H7 (cell line): ENCODE measurements around the gene ZNF462. TPM values are rescaled to one million over a fixed set of nuclear protein-coding genes. Genes with fewer than 3 reads are reported as not detected.

Experiments
- DNase-seq: peaks from one replicate; pipeline ENCODE4 v3.0.0; 2012
- H3K27me3 ChIP-seq: 2 replicates; pipeline ENCODE4 v1.6.0; 2011; ENCODE audit warnings: mild to moderate bottlenecking, low read length; ENCODE audit not compliant: control insufficient read depth, insufficient read depth
- H3K36me3 ChIP-seq: replicated peaks from 2 replicates; pipeline ENCODE4 v1.5.1; 2011; ENCODE audit warnings: low read length; ENCODE audit not compliant: control insufficient read depth, insufficient read depth
- H3K4me3 ChIP-seq: 2 replicates; pipeline ENCODE4 v1.5.1; 2011; ENCODE audit warnings: low read depth, mild to moderate bottlenecking, control low read depth, low read length, moderate library complexity; ENCODE audit not compliant: insufficient read depth
- total RNA-seq: library from RNA; depleted of rRNA; stranded (reverse); fragments of >200 nt; shearing (Covaris generic); gene quantifications from 2 replicates; pipeline ENCODE4 v1.2.3, GENCODE V29; 2014

Gene ZNF462
- total RNA-seq, 1 experiment from 2014 or later: 34.7 TPM

GRCh38 chr9:107033966-107034365, 171.0 kb downstream of the ZNF462 start:
- Histone ChIP-seq H3K4me3 (no peak overlapping the region), H3K27me3 (no peaks in the 10 kb centered on the region), H3K36me3 (no peaks in the 10 kb centered on the region)
- no peak for DNase-seq

- H3K27me3 ChIP-seq: no peaks in the 10 kb centered on the region
- no peaks in the 10 kb centered on the region for H3K36me3 ChIP-seq
- no peak for DNase-seq
- H3K4me3 ChIP-seq: no peak overlapping the region
Observed at GRCh38 chr9:107034831-107035230, 171.9 kb downstream of the ZNF462 start.

- Histone ChIP-seq H3K4me3 (no peak overlapping the region), H3K36me3 (no peaks in the 10 kb centered on the region), H3K27me3 (no peaks in the 10 kb centered on the region)
- DNase-seq: no peak
Observed at GRCh38 chr9:107036367-107036766, 173.4 kb downstream of the ZNF462 start.

- H3K36me3 ChIP-seq: no peaks in the 10 kb centered on the region
- H3K27me3 ChIP-seq: no peaks in the 10 kb centered on the region
- no peak for DNase-seq
- no peak overlapping the region for H3K4me3 ChIP-seq
Observed at GRCh38 chr9:107039542-107039941, 176.6 kb downstream of the ZNF462 start.

- H3K27me3 ChIP-seq: no peaks in the 10 kb centered on the region
- H3K4me3 ChIP-seq: no peak overlapping the region
- no peak for DNase-seq
- no peaks in the 10 kb centered on the region for H3K36me3 ChIP-seq
Observed at GRCh38 chr9:107042606-107043005, 179.6 kb downstream of the ZNF462 start.

- H3K4me3 ChIP-seq: no peak overlapping the region
- H3K36me3 ChIP-seq: no peaks in the 10 kb centered on the region
- no peaks in the 10 kb centered on the region for H3K27me3 ChIP-seq
- DNase-seq: peak; percentile 22
Observed at GRCh38 chr9:107043886-107044285, 180.9 kb downstream of the ZNF462 start.

- H3K27me3 ChIP-seq: no peaks in the 10 kb centered on the region
- DNase-seq: no peak
- H3K36me3 ChIP-seq: no peaks in the 10 kb centered on the region
- no peak overlapping the region for H3K4me3 ChIP-seq
Observed at GRCh38 chr9:107044872-107045271, 181.9 kb downstream of the ZNF462 start.

- DNase-seq: no peak
- H3K4me3 ChIP-seq: no peak overlapping the region
- no peaks in the 10 kb centered on the region for H3K27me3 ChIP-seq
- H3K36me3 ChIP-seq: no peaks in the 10 kb centered on the region
Observed at GRCh38 chr9:107046692-107047091, 183.7 kb downstream of the ZNF462 start.

- DNase-seq: peak; percentile 16
- H3K4me3 ChIP-seq: no peak overlapping the region
- no peaks in the 10 kb centered on the region for H3K27me3 ChIP-seq
- H3K36me3 ChIP-seq: no peaks in the 10 kb centered on the region
Observed at GRCh38 chr9:107049046-107049802, 186.3 kb downstream of the ZNF462 start.

- no peaks in the 10 kb centered on the region for H3K36me3 ChIP-seq
- no peaks in the 10 kb centered on the region for H3K27me3 ChIP-seq
- H3K4me3 ChIP-seq: no peak overlapping the region
- DNase-seq: peak; percentile 19
Observed at GRCh38 chr9:107049803-107050184, 186.8 kb downstream of the ZNF462 start.

- DNase-seq: no peak
- H3K36me3 ChIP-seq: no peaks in the 10 kb centered on the region
- H3K4me3 ChIP-seq: no peak overlapping the region
- H3K27me3 ChIP-seq: no peaks in the 10 kb centered on the region
Observed at GRCh38 chr9:107051392-107051791, 188.4 kb downstream of the ZNF462 start.

GRCh38 chr9:107054146-107054545, 191.2 kb downstream of the ZNF462 start:
- no peaks in the 10 kb centered on the region for H3K27me3 ChIP-seq
- no peaks in the 10 kb centered on the region for H3K36me3 ChIP-seq
- H3K4me3 ChIP-seq: no peak overlapping the region
- no peak for DNase-seq

GRCh38 chr9:107059220-107059619, 196.3 kb downstream of the ZNF462 start:
- no peak overlapping the region for H3K4me3 ChIP-seq
- no peaks in the 10 kb centered on the region for H3K27me3 ChIP-seq
- no peaks in the 10 kb centered on the region for H3K36me3 ChIP-seq
- DNase-seq: peak; percentile 17

GRCh38 chr9:107060062-107060461, 197.1 kb downstream of the ZNF462 start:
- no peak for DNase-seq
- H3K36me3 ChIP-seq: no peaks in the 10 kb centered on the region
- no peaks in the 10 kb centered on the region for H3K27me3 ChIP-seq
- no peak overlapping the region for H3K4me3 ChIP-seq
